PC-3 (cell line): ENCODE data around the gene PHF24. TPM values are rescaled to one million over a fixed set of nuclear protein-coding genes. Genes with fewer than 3 reads are reported as not detected.

Experiments used
- ATAC-seq: fragments of 200-7000 bp; cut with Tn5 transposase; 2 replicates; pipeline ENCODE4 v1.9.1; 2020; ENCODE audit warnings: mild to moderate bottlenecking, moderate library complexity
- BruUV-seq: library from RNA; stranded (reverse); fragments of 400-500 nt; replicated peaks from 2 replicates; lab custom pipeline; 2021; lab: Mats Ljungman, UMichigan
- CTCF ChIA-PET: fragments of 300-600 bp; sonication (Branson Sonifier 250); formaldehyde crosslinking; loops from one replicate; lab custom pipeline; 2022; ENCODE audit warnings: antibody characterized with exemption; lab: Charles Lee
- POLR2A ChIA-PET: fragments of 300-600 bp; sonication (Branson Sonifier 250); formaldehyde crosslinking; loops from one replicate; lab custom pipeline; 2022; ENCODE audit warnings: antibody characterized with exemption; ENCODE audit not compliant: unreplicated experiment; lab: Charles Lee
- DNase-seq: peaks from one replicate; pipeline ENCODE4 v3.0.0-alpha.2; 2015
- H2AFZ ChIP-seq: fragments of 300-600 bp; sonication (generic); 2 replicates; pipeline ENCODE4 v1.6.0; 2016; ENCODE audit warnings: antibody characterized with exemption, low read length
- H3F3A ChIP-seq: fragments of 300-600 bp; sonication (generic); one replicate; pipeline ENCODE4 v1.6.0; 2017; ENCODE audit warnings: antibody characterized with exemption, low read length, control low read depth, mild to moderate bottlenecking; ENCODE audit not compliant: unreplicated experiment
- H3K27ac ChIP-seq: fragments of 300-600 bp; sonication (generic); 2 replicates; pipeline ENCODE4 v1.5.1; 2016; ENCODE audit warnings: mild to moderate bottlenecking, low read length
- H3K27me3 ChIP-seq: fragments of 300-600 bp; sonication (generic); 2 replicates; pipeline ENCODE4 v1.6.1; 2016; ENCODE audit warnings: low read length, mixed read lengths
- H3K36me3 ChIP-seq: fragments of 300-600 bp; sonication (generic); 2 replicates; pipeline ENCODE4 v1.6.1; 2016; ENCODE audit warnings: low read depth, mixed run types, low read length, mixed read lengths
- H3K4me1 ChIP-seq: fragments of 300-600 bp; sonication (generic); 2 replicates; pipeline ENCODE4 v1.5.1; 2016; ENCODE audit warnings: low read length; ENCODE audit not compliant: insufficient read depth
- H3K4me2 ChIP-seq: fragments of 300-600 bp; sonication (generic); 2 replicates; pipeline ENCODE4 v1.6.0; 2016; ENCODE audit warnings: low read length
- H3K4me3 ChIP-seq: fragments of 300-600 bp; sonication (generic); 2 replicates; pipeline ENCODE4 v1.5.1; 2016; ENCODE audit warnings: mild to moderate bottlenecking, low read length, mixed read lengths
- H3K79me2 ChIP-seq: fragments of 300-600 bp; sonication (generic); 2 replicates; pipeline ENCODE4 v1.6.1; 2017; ENCODE audit warnings: low read length, mixed read lengths
- H3K9ac ChIP-seq: fragments of 300-600 bp; sonication (generic); 2 replicates; pipeline ENCODE4 v1.6.0; 2016; ENCODE audit warnings: mild to moderate bottlenecking, low read length
- H3K9me2 ChIP-seq: fragments of 300-600 bp; sonication (generic); replicated peaks from 2 replicates; pipeline ENCODE4 v1.6.1; 2016; ENCODE audit warnings: mixed run types, low read length, mixed read lengths
- H3K9me3 ChIP-seq: fragments of 300-600 bp; sonication (generic); 2 replicates; pipeline ENCODE4 v1.6.1; 2016; ENCODE audit warnings: low read length, mixed read lengths
- H4K20me1 ChIP-seq: fragments of 300-600 bp; sonication (generic); 2 replicates; pipeline ENCODE4 v1.6.1; 2016; ENCODE audit warnings: low read length, mixed read lengths
- CTCF ChIP-seq: fragments of 300-600 bp; sonication (generic); conservative IDR thresholded peaks from 2 replicates; pipeline ENCODE4 v1.5.1; 2017; ENCODE audit warnings: antibody characterized with exemption, low read depth, mild to moderate bottlenecking, low read length
- EZH2 ChIP-seq: fragments of 300-600 bp; sonication (generic); IDR thresholded peaks from one replicate; pipeline ENCODE4 v1.6.1; 2017; ENCODE audit warnings: antibody characterized with exemption, mild to moderate bottlenecking, low read length; ENCODE audit not compliant: unreplicated experiment
- EZH2phosphoT487 ChIP-seq: fragments of 300-600 bp; sonication (generic); IDR thresholded peaks from 2 replicates; pipeline ENCODE4 v1.6.1; 2018; ENCODE audit warnings: mild to moderate bottlenecking, antibody characterized with exemption, low read length, borderline replicate concordance
- intact Hi-C: fragments of 100-400 bp; cut with micrococcal nuclease; formaldehyde crosslinking; loops from 2 replicates; pipeline ENCODE4 v1.9.0; 2023
- total RNA-seq: library from RNA; depleted of rRNA; stranded (reverse); fragments of >200 nt; gene quantifications from 2 replicates; pipeline ENCODE4 v1.2.3, GENCODE V29; 2014

Gene PHF24
- total RNA-seq, 1 experiment from 2014 or later: not detected

DNA sequence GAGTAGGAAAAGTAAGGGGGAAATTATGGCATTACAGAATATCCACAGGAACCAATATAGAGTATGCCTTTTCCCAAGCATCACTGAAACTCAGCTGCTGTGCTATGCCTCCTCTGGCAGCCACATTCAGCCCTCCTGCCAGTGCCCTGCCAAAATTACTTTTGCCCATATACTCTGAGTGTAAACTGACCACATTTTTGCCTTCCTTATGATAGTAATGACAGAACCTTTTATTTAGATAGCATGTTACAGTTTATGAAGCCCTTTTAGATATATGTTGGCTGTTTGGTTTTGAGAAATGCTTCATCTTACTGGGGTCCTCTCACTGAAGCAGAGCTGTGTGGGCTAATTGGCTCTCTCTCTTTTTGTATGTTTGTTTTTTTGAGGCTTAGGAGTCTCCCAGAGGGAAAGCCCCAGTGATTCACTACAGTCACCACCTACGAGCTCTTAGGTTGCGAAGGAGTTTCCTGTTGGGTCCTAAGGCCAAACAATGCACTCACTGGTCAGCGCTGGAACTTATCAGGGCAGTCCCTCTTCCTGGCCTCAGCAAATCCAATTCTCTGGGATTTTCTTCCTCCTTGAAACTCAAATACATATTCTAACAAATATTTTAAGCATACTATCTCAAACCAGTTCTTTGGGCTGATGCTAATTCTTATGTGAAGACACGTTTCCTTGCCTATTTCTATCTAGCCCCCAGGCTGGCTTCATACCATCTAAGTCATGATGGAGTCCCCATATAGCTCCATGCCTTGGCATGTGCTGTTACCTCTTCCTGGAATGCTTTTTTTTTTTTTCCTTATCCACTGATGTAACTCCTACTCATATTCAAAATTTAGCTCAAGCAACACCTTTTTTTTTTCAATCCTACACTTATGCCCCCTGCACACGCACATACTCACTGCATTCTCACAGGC, 3.7 kb downstream of the PHF24 start:
- Histone ChIP-seq H3F3A (no peaks in the 10 kb centered on the region), H3K27me3 (peaks cover 64% of the 10 kb centered on the region), H4K20me1 (no peaks in the 10 kb centered on the region), H3K9me3 (no peaks in the 10 kb centered on the region), H3K4me2 (no peak overlapping the region), H3K9ac (no peak overlapping the region), H3K79me2 (no peaks in the 10 kb centered on the region), H3K4me1 (no peaks in the 10 kb centered on the region), H3K4me3 (no peak overlapping the region), H2AFZ (no peak overlapping the region), H3K36me3 (no peaks in the 10 kb centered on the region), H3K9me2 (no peaks in the 10 kb centered on the region), H3K27ac (no peak overlapping the region)
- DNase-seq: peak; percentile 41
- BruUV-seq: no TSS peak
- intact Hi-C loops: no loop called here
- CTCF ChIA-PET: interaction anchor here (0.6 kb wide), 1 partner anchor 686 kb away, joined by 8 read pairs; no protein-coding TSS in a partner anchor
- POLR2A ChIA-PET: no interaction called here
- TF ChIP-seq CTCF: no peak
- TF ChIP-seq EZH2phosphoT487: no peak
- no peak for TF ChIP-seq EZH2
- ATAC-seq: peak; percentile 71

- Histone ChIP-seq H3K4me1 (no peaks in the 10 kb centered on the region), H3K27me3 (peaks cover 64% of the 10 kb centered on the region), H2AFZ (no peak overlapping the region), H3K9ac (no peak overlapping the region), H3K9me3 (no peaks in the 10 kb centered on the region), H3K27ac (no peak overlapping the region), H3F3A (no peaks in the 10 kb centered on the region), H3K9me2 (no peaks in the 10 kb centered on the region), H3K79me2 (no peaks in the 10 kb centered on the region), H4K20me1 (no peaks in the 10 kb centered on the region), H3K4me3 (no peak overlapping the region), H3K4me2 (no peak overlapping the region), H3K36me3 (no peaks in the 10 kb centered on the region)
- intact Hi-C loops: no loop called here
- DNase-seq: no peak
- ChIA-PET CTCF (interaction anchor here (0.6 kb wide), 1 partner anchor 685 kb away, joined by 8 read pairs; no protein-coding TSS in a partner anchor), POLR2A (no interaction called here)
- BruUV-seq: no TSS peak
- TF ChIP-seq EZH2phosphoT487 (no peak), CTCF (no peak), EZH2 (no peak)
- ATAC-seq: no peak
Observed at GRCh38 chr9:34962546-34962945, 4.5 kb downstream of the PHF24 start.

DNA sequence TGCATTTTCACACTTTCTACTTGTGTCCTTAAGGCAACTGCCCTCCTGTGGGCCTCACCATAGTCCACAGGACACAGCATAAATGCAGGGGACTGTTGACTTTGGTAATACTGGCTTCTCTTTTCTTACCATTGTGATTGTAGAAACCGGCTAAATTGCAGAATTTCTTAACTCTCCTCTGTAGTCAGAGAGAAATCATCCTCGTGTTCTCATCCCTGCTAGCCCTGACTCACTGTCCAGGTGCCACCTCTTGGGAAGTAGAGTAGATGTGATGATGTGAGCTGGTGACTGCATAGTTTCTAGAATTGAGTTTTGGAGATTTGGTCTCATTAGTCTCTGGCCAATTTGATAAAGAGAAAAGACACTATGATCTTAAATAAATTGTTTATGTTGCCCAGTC, 5.5 kb downstream of the PHF24 start:
- ATAC-seq (no peak), DNase-seq (no peak)
- peaks cover 69% of the 10 kb centered on the region for H3K27me3 ChIP-seq
- H3K9me3 ChIP-seq: no peaks in the 10 kb centered on the region
- no peaks in the 10 kb centered on the region for H3K36me3 ChIP-seq
- POLR2A ChIA-PET: no interaction called here
- no peak overlapping the region for H3K4me3 ChIP-seq
- H2AFZ ChIP-seq: no peak overlapping the region
- no peak overlapping the region for H3K4me2 ChIP-seq
- no peaks in the 10 kb centered on the region for H4K20me1 ChIP-seq
- no peaks in the 10 kb centered on the region for H3F3A ChIP-seq
- TF ChIP-seq EZH2: no peak
- no peak for TF ChIP-seq CTCF
- TF ChIP-seq EZH2phosphoT487: no peak
- H3K79me2 ChIP-seq: no peaks in the 10 kb centered on the region
- CTCF ChIA-PET: no interaction called here
- H3K9me2 ChIP-seq: no peaks in the 10 kb centered on the region
- H3K9ac ChIP-seq: no peak overlapping the region
- intact Hi-C loops: no loop called here
- BruUV-seq: no TSS peak
- H3K4me1 ChIP-seq: no peaks in the 10 kb centered on the region
- H3K27ac ChIP-seq: no peak overlapping the region
